Measurements from ENCODE around the gene BAG2. TPM values are rescaled to one million over a fixed set of nuclear protein-coding genes. Genes with fewer than 3 reads are reported as not detected.

Gene BAG2
- total and polyA plus RNA-seq, 10 of the 15 experiments (the other 5 are each of a cell fraction or from before 2014, with no cell fraction given): 7.7 to 17.6 (median 9.6) TPM

DNA sequence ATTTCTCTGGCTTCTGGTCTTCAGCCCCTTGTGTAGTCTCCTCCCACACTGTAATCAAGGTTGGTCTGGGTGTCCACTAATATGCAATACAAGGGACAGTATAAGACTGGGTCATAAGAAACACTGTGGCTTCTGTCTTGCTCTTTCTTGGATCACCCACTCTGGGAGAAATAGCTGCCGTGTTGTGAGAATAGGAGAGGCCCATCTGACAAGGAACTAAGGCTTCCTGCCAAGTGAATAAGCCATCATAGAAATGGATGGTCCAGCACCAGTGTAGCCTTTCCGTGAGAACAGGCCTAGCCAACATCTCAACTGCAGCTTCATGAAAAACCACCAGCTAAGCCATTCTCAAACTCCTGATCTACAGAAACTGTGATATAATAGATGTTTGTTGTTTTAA, 23.3 kb downstream of the BAG2 start (continued):
- TF ChIP-seq, protein P1, sequence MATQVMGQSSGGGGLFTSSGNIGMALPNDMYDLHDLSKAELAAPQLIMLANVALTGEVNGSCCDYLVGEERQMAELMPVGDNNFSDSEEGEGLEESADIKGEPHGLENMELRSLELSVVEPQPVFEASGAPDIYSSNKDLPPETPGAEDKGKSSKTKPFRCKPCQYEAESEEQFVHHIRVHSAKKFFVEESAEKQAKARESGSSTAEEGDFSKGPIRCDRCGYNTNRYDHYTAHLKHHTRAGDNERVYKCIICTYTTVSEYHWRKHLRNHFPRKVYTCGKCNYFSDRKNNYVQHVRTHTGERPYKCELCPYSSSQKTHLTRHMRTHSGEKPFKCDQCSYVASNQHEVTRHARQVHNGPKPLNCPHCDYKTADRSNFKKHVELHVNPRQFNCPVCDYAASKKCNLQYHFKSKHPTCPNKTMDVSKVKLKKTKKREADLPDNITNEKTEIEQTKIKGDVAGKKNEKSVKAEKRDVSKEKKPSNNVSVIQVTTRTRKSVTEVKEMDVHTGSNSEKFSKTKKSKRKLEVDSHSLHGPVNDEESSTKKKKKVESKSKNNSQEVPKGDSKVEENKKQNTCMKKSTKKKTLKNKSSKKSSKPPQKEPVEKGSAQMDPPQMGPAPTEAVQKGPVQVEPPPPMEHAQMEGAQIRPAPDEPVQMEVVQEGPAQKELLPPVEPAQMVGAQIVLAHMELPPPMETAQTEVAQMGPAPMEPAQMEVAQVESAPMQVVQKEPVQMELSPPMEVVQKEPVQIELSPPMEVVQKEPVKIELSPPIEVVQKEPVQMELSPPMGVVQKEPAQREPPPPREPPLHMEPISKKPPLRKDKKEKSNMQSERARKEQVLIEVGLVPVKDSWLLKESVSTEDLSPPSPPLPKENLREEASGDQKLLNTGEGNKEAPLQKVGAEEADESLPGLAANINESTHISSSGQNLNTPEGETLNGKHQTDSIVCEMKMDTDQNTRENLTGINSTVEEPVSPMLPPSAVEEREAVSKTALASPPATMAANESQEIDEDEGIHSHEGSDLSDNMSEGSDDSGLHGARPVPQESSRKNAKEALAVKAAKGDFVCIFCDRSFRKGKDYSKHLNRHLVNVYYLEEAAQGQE (IDR thresholded peaks at IDR 0.05; ENCODE audit: low read depth, low read length): no peak

DNA sequence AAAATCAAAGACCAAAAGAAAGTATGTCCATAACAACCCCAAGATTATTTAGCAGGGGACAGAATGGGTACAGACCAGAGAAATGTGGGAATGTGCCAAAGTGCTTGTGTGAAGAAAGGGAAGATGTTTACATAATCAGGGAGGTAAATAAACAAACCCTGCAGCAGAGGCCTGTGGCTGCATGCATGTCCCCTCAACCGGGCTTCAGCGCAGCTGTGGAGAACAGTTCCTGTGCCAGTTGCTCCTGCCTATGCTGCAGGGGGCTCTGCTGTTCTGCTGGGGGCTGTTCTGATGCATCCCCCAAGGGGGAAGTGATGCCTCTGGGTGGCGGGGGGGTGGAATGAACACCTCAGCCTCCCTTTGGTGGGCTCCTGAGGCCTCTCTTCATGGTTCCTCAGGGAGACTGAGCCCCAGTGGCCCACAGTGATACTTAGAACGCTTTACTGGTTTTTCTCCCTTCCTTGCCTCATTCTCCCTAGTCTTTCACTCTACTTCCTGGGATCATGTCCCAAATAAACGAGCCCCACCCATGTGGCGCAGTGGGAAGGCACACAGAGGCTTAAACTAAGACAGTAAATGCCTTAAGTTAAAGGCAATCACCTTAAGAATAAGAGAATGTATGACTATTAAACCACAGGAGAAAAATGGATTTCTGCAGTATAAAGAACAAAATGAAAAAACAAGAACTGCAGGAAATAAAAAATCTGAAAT, 27.0 kb downstream of the BAG2 start:
- TF ChIP-seq NRF1 (conservative IDR thresholded peaks at IDR 0.05; ENCODE audit: low read depth, low read length): no peak
- TF ChIP-seq MXI1 (IDR thresholded peaks at IDR 0.05; ENCODE audit: low read depth, low read length): no peak
- TF ChIP-seq PAX5 (IDR thresholded peaks at IDR 0.05; ENCODE audit: borderline replicate concordance, low read depth, low read length): no peak
- no peak for TF ChIP-seq NR2C1 (IDR thresholded peaks at IDR 0.05)
- no peak for TF ChIP-seq CBX3 (IDR thresholded peaks at IDR 0.05; ENCODE audit: borderline replicate concordance, low read depth)
- TF ChIP-seq TCF12 (IDR thresholded peaks at IDR 0.05; ENCODE audit: low read depth, low read length): no peak
- TF ChIP-seq, protein P2, sequence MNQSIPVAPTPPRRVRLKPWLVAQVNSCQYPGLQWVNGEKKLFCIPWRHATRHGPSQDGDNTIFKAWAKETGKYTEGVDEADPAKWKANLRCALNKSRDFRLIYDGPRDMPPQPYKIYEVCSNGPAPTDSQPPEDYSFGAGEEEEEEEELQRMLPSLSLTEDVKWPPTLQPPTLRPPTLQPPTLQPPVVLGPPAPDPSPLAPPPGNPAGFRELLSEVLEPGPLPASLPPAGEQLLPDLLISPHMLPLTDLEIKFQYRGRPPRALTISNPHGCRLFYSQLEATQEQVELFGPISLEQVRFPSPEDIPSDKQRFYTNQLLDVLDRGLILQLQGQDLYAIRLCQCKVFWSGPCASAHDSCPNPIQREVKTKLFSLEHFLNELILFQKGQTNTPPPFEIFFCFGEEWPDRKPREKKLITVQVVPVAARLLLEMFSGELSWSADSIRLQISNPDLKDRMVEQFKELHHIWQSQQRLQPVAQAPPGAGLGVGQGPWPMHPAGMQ (IDR thresholded peaks at IDR 0.05; ENCODE audit: borderline replicate concordance): no peak
- TF ChIP-seq JUNB (IDR thresholded peaks at IDR 0.05): no peak
- TF ChIP-seq YBX1 (IDR thresholded peaks at IDR 0.05): no peak
- TF ChIP-seq, protein P3, sequence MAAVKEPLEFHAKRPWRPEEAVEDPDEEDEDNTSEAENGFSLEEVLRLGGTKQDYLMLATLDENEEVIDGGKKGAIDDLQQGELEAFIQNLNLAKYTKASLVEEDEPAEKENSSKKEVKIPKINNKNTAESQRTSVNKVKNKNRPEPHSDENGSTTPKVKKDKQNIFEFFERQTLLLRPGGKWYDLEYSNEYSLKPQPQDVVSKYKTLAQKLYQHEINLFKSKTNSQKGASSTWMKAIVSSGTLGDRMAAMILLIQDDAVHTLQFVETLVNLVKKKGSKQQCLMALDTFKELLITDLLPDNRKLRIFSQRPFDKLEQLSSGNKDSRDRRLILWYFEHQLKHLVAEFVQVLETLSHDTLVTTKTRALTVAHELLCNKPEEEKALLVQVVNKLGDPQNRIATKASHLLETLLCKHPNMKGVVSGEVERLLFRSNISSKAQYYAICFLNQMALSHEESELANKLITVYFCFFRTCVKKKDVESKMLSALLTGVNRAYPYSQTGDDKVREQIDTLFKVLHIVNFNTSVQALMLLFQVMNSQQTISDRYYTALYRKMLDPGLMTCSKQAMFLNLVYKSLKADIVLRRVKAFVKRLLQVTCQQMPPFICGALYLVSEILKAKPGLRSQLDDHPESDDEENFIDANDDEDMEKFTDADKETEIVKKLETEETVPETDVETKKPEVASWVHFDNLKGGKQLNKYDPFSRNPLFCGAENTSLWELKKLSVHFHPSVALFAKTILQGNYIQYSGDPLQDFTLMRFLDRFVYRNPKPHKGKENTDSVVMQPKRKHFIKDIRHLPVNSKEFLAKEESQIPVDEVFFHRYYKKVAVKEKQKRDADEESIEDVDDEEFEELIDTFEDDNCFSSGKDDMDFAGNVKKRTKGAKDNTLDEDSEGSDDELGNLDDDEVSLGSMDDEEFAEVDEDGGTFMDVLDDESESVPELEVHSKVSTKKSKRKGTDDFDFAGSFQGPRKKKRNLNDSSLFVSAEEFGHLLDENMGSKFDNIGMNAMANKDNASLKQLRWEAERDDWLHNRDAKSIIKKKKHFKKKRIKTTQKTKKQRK (IDR thresholded peaks at IDR 0.05; ENCODE audit: low read depth, low read length): no peak
- H4K20me1 ChIP-seq (ENCODE audit: control insufficient read depth, insufficient read depth): no peaks in the 10 kb centered on the region
- no peak overlapping the region for H3K27ac ChIP-seq (ENCODE audit: control insufficient read depth, insufficient read depth)
- in situ Hi-C loops (cut with MboI) (no loop called here), intact Hi-C loops (cut with micrococcal nuclease; ENCODE audit: unreplicated experiment) (no loop called here)
- ATAC-seq: peak; percentile 17; the same call in 1 of the 3 replicates
- ChIA-PET POLR2A (interaction anchor here (0.6 to 1.0 kb wide), 2 partner anchors 9 to 14 kb away, joined by 3 to 4 read pairs; no protein-coding TSS in a partner anchor), RAD21 (ENCODE audit: unreplicated experiment) (interaction anchor here (1.2 kb wide), 1 partner anchor 8 kb away, joined by 3 read pairs; no protein-coding TSS in a partner anchor), SMC1A (ENCODE audit: uncharacterized antibody, unreplicated experiment) (interaction anchor here (0.5 to 1.0 kb wide), 5 partner anchors 8 to 207 kb away, joined by 3 to 6 read pairs (median 3); no protein-coding TSS in a partner anchor), CTCF (interaction anchor here (1.5 kb wide), 1 partner anchor 13 kb away, joined by 5 read pairs; no protein-coding TSS in a partner anchor)
- WGBS (ENCODE audit: insufficient coverage, insufficient replicate concordance, low lambda C conversion rate, missing lambda C conversion rate): 81% methylated on average over 6 of the region's 6 CpGs
- no peak overlapping the region for H3K9ac ChIP-seq (ENCODE audit: control insufficient read depth, insufficient read depth, low read length)
- no peaks in the 10 kb centered on the region for H3K4me1 ChIP-seq (ENCODE audit: control insufficient read depth, insufficient read depth, low read length)
- H3K4me2 ChIP-seq (ENCODE audit: control insufficient read depth, insufficient read depth): no peak overlapping the region
- no peak for FAIRE-seq
- no peaks in the 10 kb centered on the region; a peak in 1 of 4 replicates for H3K36me3 ChIP-seq (ENCODE audit: control insufficient read depth in 2 of 2, insufficient read depth in 2 of 2, low read length in 1 of 2)
- H3K79me2 ChIP-seq (ENCODE audit: control insufficient read depth, insufficient read depth, low read length): no peaks in the 10 kb centered on the region
- H2AFZ ChIP-seq (ENCODE audit: control insufficient read depth, low read depth, low read length): no peak overlapping the region
- DNase-seq (ENCODE audit: low read depth, low spot score): no peak
- no TSS peak for BruUV-seq (replicated peaks)
- no peaks in the 10 kb centered on the region for H3K27me3 ChIP-seq (replicated peaks in 1 of 2; ENCODE audit: control insufficient read depth in 2 of 2, insufficient read depth in 2 of 2, low read length in 1 of 2)
- H3K4me3 ChIP-seq: no peak overlapping the region
- no peaks in the 10 kb centered on the region for H3K9me3 ChIP-seq (replicated peaks; ENCODE audit: control insufficient read depth, insufficient read depth, low read length)

All from GM12878 (cell line).